Measurements from ENCODE around the gene PDE4D. TPM values are rescaled to one million over a fixed set of nuclear protein-coding genes. Genes with fewer than 3 reads are reported as not detected.

The PDE4D gene
- total RNA-seq, 1 donor from 2014 or later, result 85.8 TPM

GRCh38 chr5:59016925-59017324 lies 876.6 kb downstream of the PDE4D start:
- no peaks in the 10 kb centered on the region for H3K27me3 ChIP-seq
- no peak overlapping the region for H3K27ac ChIP-seq
- H3K36me3 ChIP-seq, result no peaks in the 10 kb centered on the region
- DNase-seq (no peak), ATAC-seq (no peak)
- H3K4me1 ChIP-seq, result no peaks in the 10 kb centered on the region
- no peak overlapping the region for H3K4me3 ChIP-seq
- intact Hi-C loops (cut with DNase I), result no loop called here
- H3K9me3 ChIP-seq, result no peaks in the 10 kb centered on the region
- TF ChIP-seq, protein P1, sequence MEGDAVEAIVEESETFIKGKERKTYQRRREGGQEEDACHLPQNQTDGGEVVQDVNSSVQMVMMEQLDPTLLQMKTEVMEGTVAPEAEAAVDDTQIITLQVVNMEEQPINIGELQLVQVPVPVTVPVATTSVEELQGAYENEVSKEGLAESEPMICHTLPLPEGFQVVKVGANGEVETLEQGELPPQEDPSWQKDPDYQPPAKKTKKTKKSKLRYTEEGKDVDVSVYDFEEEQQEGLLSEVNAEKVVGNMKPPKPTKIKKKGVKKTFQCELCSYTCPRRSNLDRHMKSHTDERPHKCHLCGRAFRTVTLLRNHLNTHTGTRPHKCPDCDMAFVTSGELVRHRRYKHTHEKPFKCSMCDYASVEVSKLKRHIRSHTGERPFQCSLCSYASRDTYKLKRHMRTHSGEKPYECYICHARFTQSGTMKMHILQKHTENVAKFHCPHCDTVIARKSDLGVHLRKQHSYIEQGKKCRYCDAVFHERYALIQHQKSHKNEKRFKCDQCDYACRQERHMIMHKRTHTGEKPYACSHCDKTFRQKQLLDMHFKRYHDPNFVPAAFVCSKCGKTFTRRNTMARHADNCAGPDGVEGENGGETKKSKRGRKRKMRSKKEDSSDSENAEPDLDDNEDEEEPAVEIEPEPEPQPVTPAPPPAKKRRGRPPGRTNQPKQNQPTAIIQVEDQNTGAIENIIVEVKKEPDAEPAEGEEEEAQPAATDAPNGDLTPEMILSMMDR (IDR thresholded peaks at IDR 0.05), result no peak

DNA sequence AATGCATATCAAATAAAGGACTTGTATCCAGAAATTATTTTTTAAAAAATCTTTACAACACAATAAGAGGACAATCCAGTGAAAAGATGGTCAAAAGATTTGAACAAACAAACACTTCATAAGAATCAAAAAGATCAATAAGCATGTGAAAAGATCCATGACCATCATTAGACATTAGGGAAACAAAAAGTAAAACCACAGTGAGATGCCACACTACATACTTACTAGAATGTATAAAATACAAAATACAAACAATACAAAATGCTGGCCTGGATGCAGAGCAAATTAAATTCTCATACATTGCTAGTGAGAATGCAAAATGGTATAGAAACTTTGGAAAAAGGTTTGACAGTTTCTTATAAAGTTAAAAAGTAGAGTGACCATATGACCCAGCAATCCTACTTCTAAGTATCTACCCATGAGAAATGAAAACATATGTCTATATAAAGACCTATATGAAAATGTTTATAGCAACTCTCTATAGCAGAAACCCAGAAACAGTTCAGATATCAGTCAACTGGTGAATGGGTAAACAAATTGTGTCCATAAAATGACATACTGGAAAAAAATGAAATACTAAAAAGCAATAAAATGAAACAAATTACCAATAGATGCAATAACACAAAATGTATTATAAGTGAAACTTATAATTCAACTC lies 884.6 kb downstream of the PDE4D start:
- intact Hi-C loops (cut with DNase I), result no loop called here
- ATAC-seq, result no peak

DNA sequence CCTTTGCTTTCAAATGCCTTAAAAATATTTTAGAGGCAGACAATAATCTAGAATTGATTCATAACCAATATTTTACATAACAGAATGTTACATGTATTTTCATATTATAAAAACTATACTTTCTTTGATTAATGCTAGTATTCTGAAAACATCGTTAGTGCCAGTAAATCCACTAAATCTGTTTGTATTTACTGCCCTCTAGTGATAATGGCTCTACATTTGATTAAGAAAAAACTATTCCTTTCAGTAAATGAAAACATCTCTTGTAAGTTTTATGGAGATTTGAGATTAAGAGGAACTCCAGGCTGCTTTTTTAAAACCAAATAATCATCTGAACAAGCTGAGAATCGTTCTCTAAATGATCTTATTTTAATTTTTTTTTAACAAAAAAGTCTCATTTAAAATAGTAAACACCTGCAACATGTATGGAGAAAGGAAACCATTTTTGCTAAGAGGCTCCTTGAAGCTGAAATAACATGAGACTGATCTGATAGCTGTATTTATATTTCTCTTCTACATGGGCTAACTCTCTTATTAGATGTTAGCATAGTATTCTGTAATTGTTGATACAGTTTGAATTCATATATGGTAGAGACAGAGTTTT lies 886.0 kb downstream of the PDE4D start:
- TF ChIP-seq, protein P1 (IDR thresholded peaks at IDR 0.05), result peak; percentile 56
- H3K36me3 ChIP-seq, result no peaks in the 10 kb centered on the region
- no peak overlapping the region for H3K27ac ChIP-seq
- no peak for DNase-seq
- intact Hi-C loops (cut with DNase I), result no loop called here
- no peak for ATAC-seq
- H3K4me3 ChIP-seq, result no peak overlapping the region
- no peaks in the 10 kb centered on the region for H3K9me3 ChIP-seq
- H3K4me1 ChIP-seq, result peaks cover 7% of the 10 kb centered on the region
- H3K27me3 ChIP-seq, result no peaks in the 10 kb centered on the region

More for the DNA sequence above, 884.6 kb downstream of the PDE4D start:
- no peaks in the 10 kb centered on the region for H3K27me3 ChIP-seq
- TF ChIP-seq, protein P1 (IDR thresholded peaks at IDR 0.05), result no peak
- no peak overlapping the region for H3K27ac ChIP-seq
- H3K36me3 ChIP-seq, result no peaks in the 10 kb centered on the region
- peaks cover 7% of the 10 kb centered on the region for H3K4me1 ChIP-seq
- no peaks in the 10 kb centered on the region for H3K9me3 ChIP-seq
- H3K4me3 ChIP-seq, result no peak overlapping the region
- no peak for DNase-seq

DNA sequence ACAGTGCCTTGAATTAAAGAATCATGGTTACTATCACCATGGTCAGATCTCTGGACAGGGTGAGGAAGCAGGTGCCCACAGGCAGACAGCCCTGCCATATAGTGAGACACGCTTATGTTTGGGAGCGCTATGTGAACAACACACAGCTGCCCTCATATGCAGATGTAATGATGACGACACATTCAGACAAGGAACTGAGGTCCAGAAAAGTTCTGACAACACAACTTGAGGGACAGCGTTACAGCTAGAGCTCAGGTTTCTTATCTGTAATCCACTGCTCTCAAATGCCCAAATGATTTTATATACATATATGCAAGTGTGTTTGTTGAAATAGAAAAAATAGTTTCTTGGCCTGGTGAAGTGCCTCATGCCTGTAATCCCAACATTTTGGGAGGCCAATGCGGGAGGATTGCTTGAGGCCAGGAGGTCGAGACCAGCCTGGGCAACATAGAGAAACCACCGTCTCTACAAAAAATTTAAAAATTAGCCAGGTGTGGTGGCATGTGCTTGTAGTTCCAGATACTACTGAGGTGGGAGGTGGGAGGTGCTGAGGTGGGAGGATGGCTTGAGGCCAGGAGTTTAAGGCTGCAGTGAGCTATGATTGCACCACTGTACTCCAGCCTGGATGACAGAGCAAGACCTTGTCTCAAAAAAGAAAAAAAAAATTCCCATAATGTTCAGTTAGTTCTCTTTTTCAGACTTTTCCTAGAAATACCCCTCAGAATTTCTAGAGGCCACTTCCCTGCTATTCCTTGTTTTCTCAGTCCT lies 887.4 kb downstream of the PDE4D start:
- TF ChIP-seq, protein P1 (IDR thresholded peaks at IDR 0.05), result no peak
- Histone ChIP-seq H3K4me3 (no peak overlapping the region), H3K36me3 (no peaks in the 10 kb centered on the region), H3K4me1 (peaks cover 14% of the 10 kb centered on the region), H3K27me3 (no peaks in the 10 kb centered on the region), H3K27ac (no peak overlapping the region), H3K9me3 (no peaks in the 10 kb centered on the region)
- ATAC-seq, result no peak
- intact Hi-C loops (cut with DNase I), result no loop called here
- DNase-seq, result no peak

DNA sequence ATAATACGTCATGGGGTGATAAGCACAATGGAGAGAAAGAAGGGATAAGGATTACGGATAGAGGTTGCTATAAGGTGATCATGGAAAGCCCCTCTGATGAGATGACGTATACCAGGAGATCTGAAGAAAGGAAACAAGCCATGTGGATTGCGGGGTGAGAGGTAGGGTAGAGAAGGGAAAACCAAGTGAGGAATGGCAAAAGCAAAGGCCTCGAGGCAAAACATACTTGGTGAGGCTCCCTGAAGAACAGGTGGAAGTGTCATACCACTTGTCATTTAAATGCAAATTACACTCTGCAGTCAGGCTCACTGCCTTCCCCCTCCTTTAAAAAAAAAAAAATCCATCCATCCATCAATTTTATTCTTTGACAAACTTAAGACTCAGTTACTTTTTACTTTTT lies 889.9 kb downstream of the PDE4D start:
- H3K9me3 ChIP-seq, result no peaks in the 10 kb centered on the region
- H3K27me3 ChIP-seq, result no peaks in the 10 kb centered on the region
- H3K4me1 ChIP-seq, result peaks cover 16% of the 10 kb centered on the region
- no peaks in the 10 kb centered on the region for H3K36me3 ChIP-seq
- no peak overlapping the region for H3K27ac ChIP-seq
- intact Hi-C loops (cut with DNase I), result no loop called here
- no peak overlapping the region for H3K4me3 ChIP-seq
- DNase-seq (no peak), ATAC-seq (no peak)
- TF ChIP-seq, protein P1 (IDR thresholded peaks at IDR 0.05), result no peak

Measured in upper lobe of right lung (tissue), 1 donor.